DMS114 treated with DMSO at 0.1 percent for 48 hours (cell line): Measurements from ENCODE around the gene PRG2.

Source experiments
- DNase-seq: peaks from one replicate; lab custom pipeline; 2025; ENCODE audit not compliant: unreplicated experiment; lab: John Stamatoyannopoulos, UW

The PRG2 gene

DNA sequence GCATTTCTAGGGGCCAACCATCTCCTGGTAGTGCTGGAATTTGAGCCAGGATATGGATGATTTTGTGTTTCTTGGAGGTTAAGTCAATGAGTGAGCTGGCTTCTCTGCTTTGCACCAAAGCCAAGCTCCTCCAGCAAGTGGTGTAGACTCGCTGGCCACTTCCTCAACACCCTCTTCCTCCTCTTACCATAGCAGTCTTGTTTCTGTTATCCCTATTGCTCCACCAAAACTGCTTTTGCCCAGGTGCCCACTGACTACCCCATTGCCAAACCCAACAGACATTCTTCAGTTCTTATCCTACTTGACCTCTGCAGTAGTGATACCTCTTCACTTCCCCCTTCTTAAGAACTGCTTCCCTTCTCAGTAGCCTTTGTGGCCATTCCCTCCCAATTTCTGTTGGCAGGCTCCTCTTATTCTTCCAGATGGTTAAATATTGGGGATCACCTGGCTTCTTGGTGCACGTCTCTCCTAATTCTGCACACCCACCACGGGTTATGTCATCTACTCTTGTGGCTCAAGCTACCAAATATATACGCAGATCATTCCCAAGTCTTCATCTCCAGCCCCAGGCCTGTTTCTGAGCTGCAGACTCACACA is 7.0 kb upstream of the PRG2 start:
- DNase-seq = no peak

DNA sequence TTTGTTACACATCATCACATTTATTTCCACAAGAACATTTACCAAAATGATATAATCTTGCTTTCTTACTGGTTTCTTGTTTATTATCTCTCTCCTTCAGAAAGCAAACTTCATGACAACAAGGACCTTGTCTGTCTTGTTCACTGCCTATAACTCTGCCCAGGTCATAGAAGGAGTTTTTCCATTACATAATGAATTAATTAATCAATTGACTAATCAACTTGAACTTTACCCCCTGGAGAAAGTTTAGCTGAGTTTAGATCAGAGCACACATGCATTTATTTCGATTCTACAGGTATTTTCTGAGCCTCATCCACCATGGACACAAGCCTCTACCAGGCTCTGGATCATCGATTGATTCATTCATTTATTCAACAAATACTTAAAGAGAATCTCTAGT is 6.3 kb upstream of the PRG2 start:
- no peak for DNase-seq

DNA sequence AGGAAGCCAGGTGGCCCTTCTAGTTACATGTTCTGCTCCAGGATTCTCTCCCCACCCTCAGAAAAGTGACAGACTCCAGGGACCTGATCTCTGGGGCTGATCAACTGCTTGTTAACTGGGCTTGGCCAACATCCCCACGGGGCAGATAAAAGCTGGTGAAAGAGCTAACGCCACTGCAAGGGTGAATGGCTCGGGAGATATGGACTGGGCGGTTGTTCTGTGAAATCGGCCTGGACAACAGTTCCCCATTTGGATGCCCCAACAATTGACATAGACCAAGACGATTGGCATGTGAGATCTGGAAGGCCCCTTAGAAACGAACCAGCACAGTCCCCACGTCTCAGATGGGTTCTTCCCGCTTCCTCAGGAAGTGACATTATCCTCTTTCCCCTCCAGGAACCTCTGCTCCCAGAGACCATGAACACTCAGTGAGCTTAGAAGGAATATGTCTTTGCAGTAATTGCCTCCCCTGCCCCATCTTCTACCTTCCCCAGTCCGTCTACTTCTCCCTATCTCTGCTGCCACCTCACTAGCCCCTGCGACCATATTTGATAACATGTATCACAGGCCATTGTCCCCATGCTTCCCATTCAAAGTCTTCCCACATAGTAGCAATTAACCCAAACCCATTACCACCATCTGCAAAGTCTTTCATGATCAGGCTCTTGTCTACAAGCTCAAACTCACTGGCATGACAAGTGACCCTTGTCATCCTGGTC is 5.6 kb upstream of the PRG2 start:
- DNase-seq = no peak

DNA sequence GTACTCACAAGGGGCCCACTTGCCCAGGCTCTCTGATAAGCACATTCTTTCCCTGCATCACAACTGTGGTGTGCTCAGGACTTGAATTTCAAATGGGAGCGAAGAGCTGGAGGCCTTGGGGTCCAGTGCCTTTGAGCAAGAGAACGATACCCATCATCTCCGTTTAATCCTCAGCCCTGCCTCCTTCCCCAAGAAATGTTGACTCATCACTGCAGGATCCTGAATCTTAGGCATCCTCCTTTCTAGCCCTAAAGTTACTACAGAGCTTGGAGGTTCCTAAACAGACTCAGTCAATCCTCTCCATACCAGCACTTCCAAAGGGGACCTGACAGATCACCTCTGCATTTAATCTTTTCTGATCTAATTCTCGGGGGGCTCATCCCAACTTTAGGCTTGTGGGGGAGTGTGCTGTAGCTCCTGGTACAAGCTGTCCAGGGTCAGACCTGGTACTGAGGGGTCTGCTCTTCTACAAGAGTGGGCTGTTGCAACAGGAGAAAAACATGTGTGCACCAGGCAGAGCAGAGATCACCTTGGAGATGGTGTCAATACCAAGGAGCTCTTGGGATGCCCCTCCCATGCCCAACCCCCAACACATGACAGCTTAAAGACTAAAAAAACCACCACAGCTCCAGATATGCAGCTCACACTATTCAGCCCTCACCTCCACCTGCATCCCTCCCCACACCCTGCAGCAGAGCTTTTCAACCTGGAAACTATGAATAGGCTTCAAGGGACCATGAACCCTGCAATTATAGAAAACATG is 3.9 kb upstream of the PRG2 start:
- DNase-seq = no peak

DNA sequence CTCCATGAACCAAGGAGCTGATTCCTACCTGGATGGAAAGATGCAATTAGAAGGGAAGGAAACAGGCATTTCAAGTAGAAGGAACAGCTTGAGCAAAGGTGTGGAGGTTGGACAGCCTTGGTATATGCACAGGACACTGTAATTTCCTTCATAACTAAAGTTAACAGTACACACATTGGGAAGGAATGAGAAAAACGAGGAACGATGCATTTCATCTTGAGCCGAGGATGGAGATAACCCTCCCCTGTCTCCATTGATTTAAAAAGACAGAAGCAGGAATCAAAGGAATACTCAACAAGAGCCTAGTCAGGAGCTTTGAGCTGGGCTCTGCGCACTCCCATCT is 2.3 kb upstream of the PRG2 start:
- no peak for DNase-seq

DNA sequence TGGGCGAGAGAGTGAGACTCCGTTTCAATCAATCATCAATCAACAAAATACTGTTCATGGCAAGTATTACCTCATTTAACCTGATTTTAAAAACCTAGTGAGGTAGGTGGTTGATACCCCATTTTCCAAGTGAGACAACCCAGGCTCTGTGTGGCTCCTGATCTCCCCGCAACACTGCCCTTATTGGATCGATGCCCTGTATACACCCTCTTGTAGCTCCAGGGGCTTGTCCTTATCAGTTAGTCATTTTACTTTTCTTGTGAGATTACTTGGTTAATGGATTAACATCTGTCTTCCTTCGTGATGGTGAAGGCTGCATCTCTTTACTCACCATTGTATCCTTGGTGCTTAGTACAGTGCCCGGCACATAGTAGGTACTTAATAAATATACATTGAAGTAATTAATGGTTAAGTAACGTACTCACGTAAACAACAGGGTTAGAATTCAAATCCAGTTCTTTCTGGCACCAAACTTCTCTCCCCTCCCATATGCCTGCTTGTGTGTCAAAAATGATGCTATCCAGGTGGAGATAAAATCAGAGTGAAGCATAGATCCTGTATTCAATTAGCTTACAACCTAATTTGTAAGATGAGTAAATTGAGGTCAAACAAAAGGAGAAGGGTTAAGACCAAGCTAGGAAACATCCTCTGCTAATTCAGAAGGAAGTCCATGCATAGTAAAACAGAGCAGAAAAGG is 1.8 kb upstream of the PRG2 start:
- no peak for DNase-seq

DNA sequence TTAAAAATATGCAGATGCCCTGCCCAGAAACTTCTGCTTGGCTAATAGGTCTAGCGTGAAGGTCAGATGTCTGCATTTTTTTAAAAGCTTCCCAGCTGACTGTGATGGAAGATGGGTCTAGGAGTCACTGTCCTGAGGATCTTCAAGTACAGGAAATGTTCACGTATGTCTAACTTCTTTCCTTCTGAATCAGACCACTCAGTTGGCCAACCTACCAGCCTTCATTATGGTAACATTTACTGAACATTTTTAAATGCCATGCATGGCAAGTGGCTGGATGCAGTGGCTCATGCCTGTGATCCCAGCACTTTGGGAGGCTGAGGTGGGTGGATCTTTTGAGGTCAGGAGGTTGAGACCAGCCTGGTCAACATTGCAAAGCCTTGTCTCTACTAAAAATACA is 1.1 kb upstream of the PRG2 start:
- DNase-seq = no peak

DNA sequence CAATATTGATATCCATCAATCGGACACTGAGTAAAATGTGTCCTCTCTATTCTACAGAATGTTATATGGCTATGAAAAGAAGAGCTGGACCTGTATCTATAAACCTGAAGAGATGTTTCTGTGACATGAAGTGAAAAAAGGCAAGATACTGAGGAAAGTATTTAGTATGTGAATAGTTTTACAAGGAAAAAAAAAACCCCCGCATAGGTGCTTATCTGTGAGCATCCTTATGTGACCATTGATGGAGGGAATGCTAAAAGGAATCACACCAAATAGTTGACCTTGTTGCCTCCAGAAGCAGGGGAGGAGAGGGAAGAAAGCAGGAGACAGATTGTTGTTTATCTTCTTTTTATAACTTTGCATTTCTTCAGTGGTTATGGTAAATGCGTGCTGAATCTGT is 661 bp upstream of the PRG2 start:
- no peak for DNase-seq

DNA sequence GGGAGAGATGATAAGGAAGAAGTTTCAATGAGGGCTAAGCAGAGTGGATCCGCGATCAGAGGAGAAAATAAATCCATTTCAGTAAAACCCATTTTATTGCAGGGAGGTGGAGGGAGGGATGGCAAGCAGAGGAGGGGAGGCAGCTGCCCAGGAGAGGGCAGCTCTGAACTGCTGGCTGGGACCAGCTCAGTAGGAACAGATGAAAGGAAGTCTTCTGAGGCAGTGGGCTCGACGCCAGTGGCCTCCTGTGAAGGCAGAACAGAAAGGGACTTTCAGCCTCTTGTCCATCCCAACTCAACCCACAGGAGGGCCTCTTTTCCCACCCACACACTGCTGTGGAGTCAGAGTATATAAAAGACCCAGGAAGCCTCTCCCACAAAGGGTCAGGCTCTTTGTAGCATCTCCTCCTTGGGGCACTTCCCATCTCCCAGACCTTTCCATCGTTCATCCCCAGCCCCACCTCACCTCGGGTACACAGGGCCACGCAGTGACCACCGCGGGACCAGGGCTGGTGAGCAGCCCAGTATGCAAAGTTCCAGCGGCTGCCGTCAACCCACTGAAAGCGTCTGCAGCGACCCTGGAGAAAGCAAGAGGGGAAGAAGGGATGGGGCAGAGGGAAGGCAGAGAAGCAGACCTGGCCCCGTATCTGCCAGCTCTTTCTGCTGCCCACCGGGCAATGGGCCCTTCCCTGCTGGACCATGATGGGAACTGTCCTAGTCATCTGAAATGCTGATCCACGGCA is 3.0 kb downstream of the PRG2 start:
- no peak for DNase-seq

DNA sequence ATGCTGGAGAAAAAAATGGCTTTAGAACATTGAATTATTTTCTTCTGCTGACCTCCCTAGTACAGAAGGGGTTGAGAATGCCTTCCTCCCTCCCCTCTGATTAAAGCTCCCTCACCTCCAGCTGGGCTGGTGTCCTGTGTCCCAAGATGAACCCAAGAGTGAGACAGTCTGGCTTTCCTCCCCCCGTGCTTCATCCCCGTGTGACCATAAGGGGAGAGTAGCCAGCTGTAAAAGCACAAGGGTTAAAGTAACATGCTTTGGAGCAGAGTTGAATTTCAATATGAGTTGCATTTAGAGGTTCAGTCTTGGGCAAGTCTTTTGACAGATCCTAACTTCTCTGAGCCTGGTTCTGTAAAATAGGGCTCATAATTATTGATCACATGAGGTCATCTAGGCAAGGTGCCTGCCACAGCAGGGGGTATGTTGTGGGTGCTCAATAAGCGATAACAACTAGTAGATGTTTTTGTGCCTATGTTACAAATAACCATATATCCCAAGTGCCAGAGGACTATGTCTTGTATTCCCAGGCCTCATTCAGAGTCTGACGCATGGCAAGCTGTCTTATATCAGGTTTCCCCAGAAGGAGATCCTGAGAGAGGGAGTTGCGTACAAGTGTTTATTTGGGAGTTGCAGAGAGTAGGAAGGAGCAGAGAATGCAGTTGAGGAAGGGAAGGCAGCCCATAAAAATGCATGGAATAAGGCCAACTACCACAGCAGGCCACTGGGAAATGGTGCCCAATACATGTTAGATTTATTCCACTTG is 4.1 kb downstream of the PRG2 start:
- no peak for DNase-seq

DNA sequence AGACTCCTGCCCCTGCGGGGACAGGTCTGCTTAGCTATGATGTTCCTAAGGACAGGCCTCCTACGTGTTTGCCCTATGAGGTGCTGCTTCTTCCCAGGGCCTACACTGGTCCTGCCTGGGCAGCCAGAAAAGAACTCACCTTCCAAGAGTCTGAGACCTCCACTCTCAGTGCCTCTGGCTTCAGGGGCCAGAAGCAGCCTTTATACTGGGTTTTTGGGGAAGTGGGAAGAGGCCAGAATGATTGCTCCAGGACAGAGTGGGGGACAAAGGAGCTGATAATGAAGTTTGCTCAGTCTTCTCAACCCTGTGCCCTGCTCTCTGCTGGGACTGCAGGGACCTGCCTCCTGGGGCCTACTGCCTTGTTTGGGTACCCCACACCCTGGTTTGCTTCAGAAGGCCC is 9.5 kb downstream of the PRG2 start, which contains the start of gene PRG3:
TSS of gene PRG3 (minus strand) at position 176 of the 400 bp plus-strand sequence. CDS start 442 bp downstream, outside the sequence.
- DNase-seq = no peak

DNA sequence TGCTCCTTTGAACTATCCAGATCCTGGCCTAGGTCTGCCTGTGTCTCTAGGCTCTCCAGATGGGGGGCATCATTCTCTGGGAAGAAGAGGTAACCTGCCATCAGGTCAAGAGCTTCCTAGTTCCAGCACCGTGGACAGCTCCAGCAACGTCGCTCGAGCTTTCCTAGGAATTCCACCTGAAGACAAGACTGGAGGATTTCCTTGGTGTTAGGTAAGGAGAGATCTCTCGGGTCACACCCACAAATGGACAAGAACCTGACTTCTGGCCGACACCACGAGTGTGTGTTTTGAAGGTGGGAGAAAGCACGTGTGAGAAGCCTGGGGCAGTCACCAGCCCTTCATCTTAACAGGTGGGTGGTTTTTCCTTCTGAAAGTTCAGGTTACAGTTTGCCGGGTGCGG is 10.7 kb downstream of the PRG2 start:
- DNase-seq = no peak

DNA sequence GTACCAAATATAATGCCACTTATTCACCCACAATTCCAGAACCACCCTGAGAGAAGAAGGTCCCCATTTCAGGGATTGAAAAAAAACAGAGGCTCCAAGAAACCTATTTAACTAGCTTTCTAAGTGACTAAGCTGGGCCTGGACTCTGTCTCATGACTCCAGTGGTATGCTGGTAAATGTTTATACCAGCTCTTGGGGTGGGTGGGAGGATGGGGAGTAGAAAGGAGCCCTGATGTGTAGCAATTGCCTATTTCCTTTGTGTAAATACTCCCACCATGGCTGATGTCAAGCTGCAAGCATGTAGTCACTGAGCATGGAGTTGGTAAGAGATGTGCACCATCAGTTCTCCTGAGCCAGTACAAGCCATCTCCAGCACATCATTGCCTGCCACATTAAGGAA is 12.3 kb downstream of the PRG2 start:
- DNase-seq = no peak

DNA sequence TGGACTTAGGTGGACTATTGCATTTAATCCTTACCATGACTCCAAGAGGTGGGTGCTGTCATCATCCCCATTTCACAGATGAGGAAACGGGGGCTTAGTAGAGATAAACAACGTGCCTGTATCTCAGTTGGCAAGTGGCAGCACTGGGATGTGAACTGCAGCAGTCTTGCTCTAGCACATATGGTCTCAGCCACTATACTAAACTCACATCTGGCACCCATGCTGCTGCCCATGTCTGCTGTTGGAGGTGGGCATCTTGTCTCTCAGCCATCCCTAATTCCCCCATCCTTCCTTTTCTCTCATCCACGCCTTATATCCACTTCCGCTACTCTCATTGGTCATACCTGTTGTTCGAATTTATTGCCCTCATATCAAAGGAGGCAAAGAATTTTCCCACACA is 13.3 kb downstream of the PRG2 start:
- no peak for DNase-seq

DNA sequence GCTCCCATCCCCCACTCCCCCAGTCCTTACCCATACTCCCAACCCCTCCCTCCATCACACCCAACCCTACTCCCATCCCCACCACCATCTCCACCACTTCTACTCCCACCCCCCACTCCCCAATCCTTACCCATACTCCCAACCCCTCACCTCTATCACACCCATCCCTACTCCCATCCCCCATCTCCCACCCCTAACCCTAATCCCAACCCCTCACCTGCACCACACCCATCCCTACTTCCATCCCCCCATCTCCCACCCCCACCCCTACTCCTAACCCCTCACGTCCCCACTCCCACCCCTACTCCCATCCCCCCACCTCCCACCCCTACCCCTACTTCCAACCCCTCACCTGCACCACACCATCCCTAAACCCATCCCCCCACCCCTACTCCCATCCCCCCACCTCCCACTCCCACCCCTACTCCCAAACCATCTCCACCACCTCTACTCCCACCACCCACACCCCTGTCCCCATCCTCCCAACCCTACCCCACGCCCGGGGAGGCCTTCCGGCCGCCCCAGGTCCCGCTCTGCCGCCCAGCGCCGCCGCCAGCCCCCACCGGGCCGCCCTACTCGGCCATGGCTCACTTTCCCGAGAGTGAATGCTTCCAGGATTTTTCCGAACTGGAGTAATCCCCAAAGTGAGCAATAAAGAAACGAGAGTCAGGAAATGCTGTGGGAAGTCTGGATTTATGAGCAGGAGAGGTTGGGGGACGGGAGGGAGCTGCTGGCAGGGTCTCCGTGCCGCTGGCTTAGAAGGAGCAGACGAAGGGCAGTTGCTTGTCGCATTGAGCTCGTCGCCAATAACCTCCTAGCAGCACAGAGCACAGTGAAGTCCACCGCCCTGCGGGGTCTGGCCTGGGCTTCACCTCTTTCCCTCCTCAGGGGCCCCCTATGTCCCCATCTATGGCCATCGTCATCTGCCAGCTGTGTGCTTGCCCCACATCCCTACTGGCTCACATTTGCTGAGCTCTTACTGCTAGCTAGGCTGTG is 14.1 kb downstream of the PRG2 start:
- no peak for DNase-seq

DNA sequence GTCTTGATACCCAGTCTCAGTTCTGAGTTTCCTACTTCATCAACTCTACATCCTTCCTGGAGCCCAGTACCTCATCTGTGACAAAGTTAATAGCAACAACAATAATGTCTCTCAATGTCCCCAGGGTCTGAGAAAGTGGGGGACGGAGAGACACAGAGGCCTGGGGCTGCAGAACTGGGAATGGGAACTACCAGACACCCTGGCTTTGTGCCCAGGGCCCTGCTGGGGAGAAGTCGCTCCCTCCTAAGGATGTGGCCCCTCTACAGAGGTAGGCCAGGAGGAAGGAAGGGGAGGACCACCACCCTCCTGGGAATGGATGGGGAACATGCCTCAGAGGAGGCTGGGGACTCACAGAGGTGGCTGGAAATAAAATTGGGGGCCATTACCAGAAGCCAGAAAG is 15.0 kb downstream of the PRG2 start:
- DNase-seq = no peak

DNA sequence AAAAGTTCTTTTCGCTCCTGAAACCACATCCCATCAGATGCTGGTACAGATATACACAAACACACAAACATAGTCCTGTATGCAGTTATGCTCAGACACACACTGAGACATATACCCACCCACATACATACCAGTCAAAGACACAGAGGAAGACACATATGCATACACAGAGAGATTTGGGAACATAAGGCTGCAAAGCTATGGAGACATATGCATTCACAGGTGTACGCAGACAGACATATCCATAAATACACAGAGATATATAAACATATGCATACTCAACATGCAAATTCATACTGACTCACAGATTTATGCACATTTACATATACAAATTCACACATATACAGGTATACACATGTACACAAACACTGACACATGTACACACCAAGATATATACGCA is 15.5 kb downstream of the PRG2 start:
- DNase-seq = no peak

DNA sequence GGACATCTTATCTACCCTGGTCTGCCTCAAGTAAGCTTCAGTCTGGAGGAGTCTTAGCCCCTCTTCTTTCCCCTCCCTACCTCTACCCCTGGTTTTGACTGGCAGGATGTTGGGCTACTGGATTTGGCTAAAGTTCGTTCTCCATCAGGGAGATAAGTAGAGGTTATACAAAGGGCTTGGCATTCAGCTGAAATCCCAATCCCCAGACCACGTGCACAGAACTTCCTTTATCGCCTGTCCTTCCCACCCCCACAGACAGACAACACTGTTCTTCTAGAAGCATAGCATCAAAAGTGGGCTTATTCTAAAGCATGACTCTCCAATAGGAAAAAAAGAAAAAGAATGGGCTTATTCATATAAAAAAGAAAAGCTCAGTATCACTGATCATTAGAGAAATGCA is 17.3 kb downstream of the PRG2 start:
- DNase-seq = no peak

DNA sequence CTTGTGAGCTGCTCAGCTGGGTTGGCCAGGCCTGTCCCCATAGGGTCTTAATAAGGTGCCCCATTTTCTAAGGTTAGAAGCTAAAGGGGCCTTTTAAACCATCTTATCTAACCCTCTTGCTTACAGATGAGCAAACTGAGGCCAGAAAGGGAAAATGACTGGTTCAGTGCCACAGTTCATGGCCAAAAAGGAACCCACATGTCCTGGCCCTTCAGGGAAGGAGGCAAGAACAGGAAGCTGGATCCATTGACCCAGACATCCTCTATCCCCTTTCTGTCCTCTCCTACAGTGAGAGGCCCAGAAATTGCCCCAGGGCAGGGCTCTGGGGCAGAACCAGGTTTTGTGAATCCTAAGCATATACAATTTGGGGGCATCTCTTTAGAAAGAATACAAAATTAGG is 19.5 kb downstream of the PRG2 start:
- no peak for DNase-seq
